Skin epidermis (tissue), 12 donors: ENCODE measurements around the gene PIP5K1A.
A peak's percentile ranks its signal among the peaks of the same experiment; 100 is the strongest.
"Not testable (repeated sequence)": the region's sequence is repeated elsewhere in the genome, so short reads cannot be mapped to it uniquely, and the experiment has no call there.

Experiments used
- H3K27ac ChIP-seq, 21 experiments: fragments of 200-600 bp; sonication (generic) in 11 of 21; one replicate each; pipeline ENCODE4 v1.5.0; 2020; ENCODE audit warnings: mild to moderate bottlenecking in 3 of 21, inconsistent platforms in 2 of 21, moderate library complexity in 2 of 21
- H3K4me3 ChIP-seq, 7 experiments: fragments of 200-600 bp; sonication (generic) in 2 of 7; one replicate each; pipeline ENCODE4 v1.5.0; 2020; ENCODE audit warnings: inconsistent platforms in 2 of 7, mild to moderate bottlenecking in 2 of 7, moderate library complexity in 1 of 7

PIP5K1A gene

GRCh38 chr1:151242442-151242841, 44.1 kb downstream of the PIP5K1A start:
- Histone ChIP-seq H3K4me3 (no peak overlapping the region), H3K27ac (no peak overlapping the region)

DNA sequence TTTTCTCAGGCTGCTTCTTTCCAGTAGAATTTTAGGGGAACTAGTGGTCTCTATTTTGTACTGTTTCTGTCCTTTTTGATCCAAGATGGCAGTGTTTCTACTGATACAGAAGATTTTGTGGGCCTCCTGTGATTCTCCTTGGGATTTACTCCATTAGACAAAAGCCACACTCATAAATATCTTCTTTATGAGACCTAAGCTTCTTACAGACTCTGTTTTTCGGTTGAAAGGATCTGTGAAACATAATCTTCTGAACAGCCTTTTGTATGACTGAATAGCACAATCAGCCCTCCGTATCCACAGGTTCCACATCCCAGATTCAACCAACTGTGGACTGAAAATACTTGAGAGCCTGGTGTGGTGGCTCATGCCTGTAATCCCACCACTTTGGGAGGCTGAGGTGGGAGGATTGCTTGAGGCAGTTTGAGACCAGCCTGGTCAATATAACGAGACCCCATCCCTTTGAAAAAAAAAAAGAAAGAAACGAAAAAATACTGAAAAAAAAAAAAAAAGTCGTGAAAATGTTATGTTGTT, 45.4 kb downstream of the PIP5K1A start:
- H3K27ac ChIP-seq: no peak overlapping the region
- H3K4me3 ChIP-seq: no peak overlapping the region

- Histone ChIP-seq H3K27ac (peak overlapping the region in 1 of 21 experiments; percentile 24), H3K4me3 (no peak overlapping the region)
Observed at GRCh38 chr1:151246786-151247185, 48.4 kb downstream of the PIP5K1A start.

DNA sequence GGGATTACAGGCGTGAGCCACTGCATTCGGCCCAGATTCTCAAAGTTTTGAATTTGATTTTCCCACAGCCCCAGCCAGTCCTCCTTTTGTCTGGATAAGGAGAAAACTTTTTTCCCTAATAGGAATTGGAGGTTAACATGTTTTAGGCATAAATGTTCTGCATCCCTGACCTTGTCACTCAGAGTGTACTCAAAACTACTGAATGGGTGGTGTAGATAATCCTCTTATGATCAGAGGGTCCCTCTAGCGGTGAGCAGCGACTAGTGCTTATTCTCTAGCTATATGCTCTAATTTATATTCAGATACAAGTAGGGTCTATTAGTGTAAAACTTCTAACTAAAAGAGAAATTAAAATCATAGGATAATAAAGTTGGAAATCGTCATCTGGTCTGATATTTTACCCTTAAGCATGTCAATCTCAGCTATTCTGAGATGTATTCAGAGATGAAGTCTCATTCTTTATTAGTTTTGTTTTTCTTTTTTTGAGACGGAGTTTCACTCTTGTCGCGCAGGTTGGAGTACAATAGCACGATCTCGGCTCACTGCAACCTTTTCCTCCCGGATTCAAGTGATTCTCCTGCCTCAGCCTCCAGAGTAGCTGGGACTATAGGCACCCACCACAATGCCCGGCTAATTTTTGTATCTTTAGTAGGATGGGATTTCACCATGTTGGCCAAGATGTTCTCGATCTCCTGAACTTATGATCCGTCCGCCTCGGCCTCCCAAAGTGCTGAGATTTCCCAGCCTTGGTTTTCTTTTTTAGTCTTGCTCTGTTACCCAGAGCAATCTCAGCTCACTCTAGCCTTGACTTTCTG, 53.5 kb downstream of the PIP5K1A start:
- Histone ChIP-seq H3K27ac (no peak overlapping the region), H3K4me3 (no peak overlapping the region)

GRCh38 chr1:151254217-151255213, 56.2 kb downstream of the PIP5K1A start, which contains the start of gene PSMD4:
Gene PSMD4 (plus strand): TSS chr1:151254734. CDS start chr1:151254783, 49 bp downstream.
- Histone ChIP-seq H3K4me3 (peak within 1 kb of the TSS; percentile 82 to 92 (median 92)), H3K27ac (peak within 1 kb of the TSS; percentile 51 to 98 (median 93))

GRCh38 chr1:151255381-151255780, 57.0 kb downstream of the PIP5K1A start:
- Histone ChIP-seq H3K4me3 (peak overlapping the region; percentile 82 to 92 (median 92)), H3K27ac (peak overlapping the region in 17 of 21 experiments; percentile 88 to 98 (median 93))

DNA sequence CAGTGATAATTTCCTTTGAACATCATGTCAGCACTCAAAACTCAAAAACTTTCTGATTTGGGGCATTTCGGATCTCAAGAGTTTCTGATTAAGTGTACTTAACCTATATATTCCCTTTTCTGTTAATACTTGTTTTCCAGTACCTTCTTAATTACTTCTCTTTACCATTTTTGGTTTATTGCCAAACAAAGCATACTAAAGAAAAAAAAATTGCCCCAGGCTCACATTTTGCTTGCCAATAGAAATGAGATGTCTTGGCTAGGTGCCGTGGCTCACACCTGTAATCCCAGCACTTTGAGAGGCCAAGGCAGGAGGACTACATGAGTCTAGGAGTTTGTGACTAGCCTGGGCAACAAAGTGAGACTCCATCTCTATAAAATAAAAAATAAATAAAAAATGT, 61.0 kb downstream of the PIP5K1A start:
- H3K4me3 ChIP-seq: no peak overlapping the region
- H3K27ac ChIP-seq: no peak overlapping the region

DNA sequence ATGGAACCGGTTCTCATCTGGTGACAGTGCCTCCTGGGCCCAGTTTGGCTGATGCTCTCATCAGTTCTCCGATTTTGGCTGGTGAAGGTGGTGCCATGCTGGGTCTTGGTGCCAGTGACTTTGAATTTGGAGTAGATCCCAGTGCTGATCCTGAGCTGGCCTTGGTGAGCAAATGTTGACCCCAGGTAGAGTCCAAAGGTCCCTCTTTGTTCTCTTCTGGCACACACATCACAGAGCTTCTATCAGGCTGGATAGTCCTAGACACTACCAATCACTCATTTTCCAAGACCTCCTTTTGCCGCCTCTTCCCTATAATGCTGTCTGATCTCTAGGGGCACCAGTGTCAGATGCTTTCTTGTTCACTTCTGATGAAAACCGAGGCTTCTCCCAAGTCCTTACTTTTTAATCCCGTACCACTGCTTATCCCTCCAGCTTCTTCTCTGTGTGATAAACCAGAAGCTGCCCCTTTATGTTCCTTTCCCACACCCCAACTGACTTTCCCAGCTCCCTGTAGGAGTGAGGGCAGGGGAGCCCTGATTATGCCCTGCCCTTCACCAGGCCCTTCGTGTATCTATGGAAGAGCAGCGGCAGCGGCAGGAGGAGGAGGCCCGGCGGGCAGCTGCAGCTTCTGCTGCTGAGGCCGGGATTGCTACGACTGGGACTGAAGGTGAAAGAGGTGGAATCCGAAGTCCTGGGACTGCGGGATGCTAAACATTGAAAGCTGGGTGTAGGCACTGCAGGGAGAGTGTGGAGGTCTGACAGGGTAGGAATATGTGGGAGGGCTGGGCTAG, 67.3 kb downstream of the PIP5K1A start:
- H3K27ac ChIP-seq: no peak overlapping the region

DNA sequence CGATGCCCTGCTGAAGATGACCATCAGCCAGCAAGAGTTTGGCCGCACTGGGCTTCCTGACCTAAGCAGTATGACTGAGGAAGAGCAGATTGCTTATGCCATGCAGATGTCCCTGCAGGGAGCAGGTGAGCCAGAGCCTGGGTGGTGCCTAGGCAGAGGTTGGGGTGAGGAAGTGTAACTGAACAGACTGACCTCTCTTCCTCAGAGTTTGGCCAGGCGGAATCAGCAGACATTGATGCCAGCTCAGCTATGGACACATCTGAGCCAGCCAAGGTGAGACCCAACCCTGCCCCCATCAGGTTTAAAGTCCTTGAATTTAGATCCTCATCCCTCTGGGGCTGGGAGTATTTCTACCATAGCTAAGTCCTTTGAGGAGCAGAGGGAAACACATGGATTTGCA, 68.0 kb downstream of the PIP5K1A start:
- Histone ChIP-seq H3K27ac (no peak overlapping the region), H3K4me3 (no peak overlapping the region)

More for the DNA sequence above, 67.3 kb downstream of the PIP5K1A start:
- no peak overlapping the region for H3K4me3 ChIP-seq

DNA sequence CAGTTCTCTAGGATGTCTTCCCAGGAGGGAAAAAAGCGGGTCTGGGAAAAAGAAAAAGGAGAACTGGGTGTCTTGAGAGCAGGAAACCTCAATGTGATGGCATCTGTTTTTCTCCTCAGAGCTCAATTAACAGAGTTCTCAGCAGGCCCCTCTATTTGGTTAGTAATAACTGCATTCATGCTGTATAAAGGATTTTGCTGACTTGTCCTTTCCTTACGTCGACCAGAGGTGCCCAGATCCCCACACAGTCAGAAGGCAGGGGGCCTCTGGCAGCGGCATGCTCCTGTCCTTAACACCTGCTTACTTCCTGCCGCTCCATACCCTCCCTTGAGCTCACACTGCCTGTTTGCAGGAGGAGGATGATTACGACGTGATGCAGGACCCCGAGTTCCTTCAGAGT, 68.5 kb downstream of the PIP5K1A start:
- no peak overlapping the region for H3K4me3 ChIP-seq
- H3K27ac ChIP-seq: peak overlapping the region in 1 of 21 experiments; percentile 30

GRCh38 chr1:151267760-151268159, 69.4 kb downstream of the PIP5K1A start:
- Histone ChIP-seq H3K4me3 (no peak overlapping the region), H3K27ac (peak overlapping the region in 1 of 21 experiments; percentile 30)

GRCh38 chr1:151273924-151274466, 75.6 kb downstream of the PIP5K1A start:
- no peak overlapping the region for H3K4me3 ChIP-seq
- H3K27ac ChIP-seq: no peak overlapping the region

DNA sequence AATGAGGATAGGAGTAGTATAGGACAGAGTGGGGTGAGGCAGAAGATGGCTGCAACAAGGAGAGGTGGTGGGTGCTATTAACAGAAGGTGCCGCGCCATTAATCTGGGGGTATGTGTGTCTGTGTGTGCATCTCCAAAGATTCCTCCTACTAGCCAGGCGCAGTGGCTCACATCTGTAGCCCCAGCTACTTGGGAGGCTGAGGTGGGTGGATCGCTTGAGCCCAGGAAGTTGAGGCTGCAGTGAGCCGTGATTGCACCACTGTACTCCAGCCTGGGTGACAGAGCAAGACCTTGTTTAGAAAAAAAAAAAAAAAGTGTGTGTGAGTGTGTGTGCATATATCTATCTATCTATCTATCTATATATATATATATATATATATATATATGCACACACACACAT, 77.0 kb downstream of the PIP5K1A start:
- not testable (repeated sequence) for H3K4me3 ChIP-seq, H3K27ac ChIP-seq

- Histone ChIP-seq H3K27ac (no peak overlapping the region), H3K4me3 (no peak overlapping the region)
Observed at GRCh38 chr1:151277249-151277648, 78.9 kb downstream of the PIP5K1A start.

DNA sequence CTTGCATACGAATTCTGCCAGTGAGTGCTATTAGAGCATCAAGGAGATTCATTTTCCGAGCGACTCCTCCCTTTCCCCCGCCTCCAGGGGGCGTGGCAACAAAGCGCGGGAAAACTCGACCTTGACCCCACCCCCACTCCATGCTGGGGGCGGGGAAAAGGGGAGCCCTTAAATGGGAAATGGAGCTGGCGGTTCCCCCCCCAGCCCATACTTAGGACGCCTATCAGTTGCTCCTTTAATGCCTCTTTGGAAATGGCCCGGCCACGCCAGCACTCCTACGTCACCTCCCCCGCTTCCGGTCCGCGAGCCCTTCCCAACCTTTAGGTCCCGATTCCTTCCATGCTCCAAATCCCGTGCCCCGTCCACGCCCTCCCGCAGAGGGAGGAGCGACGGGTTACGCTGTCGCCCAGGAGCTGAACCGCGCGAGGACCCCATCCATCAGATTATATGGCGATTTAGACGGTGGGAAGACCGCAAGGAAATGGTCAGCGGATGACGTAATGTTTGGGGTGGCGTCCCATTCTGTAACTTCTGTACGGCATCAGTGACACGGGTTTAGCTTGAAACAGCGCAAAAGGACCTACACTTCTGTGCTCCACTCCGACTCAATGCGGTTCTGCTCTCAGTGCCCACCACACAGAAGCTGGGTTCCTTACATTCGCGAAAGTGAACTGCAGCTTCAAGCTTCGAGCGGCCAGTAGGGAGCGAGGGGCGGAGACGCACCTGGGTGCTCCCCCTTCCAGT, 83.0 kb downstream of the PIP5K1A start:
- Histone ChIP-seq H3K27ac (peak overlapping the region; percentile 64 to 97 (median 92)), H3K4me3 (peak overlapping the region; percentile 53 to 97 (median 81))

- peak within 1 kb of the TSS; percentile 77 to 97 (median 93) for H3K27ac ChIP-seq
Observed at GRCh38 chr1:151281969-151282882, 83.9 kb downstream of the PIP5K1A start, which contains the start of gene ZNF687. Gene ZNF687 (plus strand): TSS chr1:151282299. CDS start chr1:151286292, 3,993 bp downstream.

More at GRCh38 chr1:151281969-151282882, 83.9 kb downstream of the PIP5K1A start, which contains the start of gene ZNF687:
- H3K4me3 ChIP-seq: peak within 1 kb of the TSS; percentile 53 to 97 (median 81)
